Neural progenitor cell (in vitro differentiated cells): ENCODE data around the gene MYLK4. TPM values are rescaled to one million over a fixed set of nuclear protein-coding genes. Genes with fewer than 3 reads are reported as not detected.
"Not testable (repeated sequence)": the region's sequence is repeated elsewhere in the genome, so short reads cannot be mapped to it uniquely, and the experiment has no call there.

Experiments
- DNase-seq: peaks from one replicate; pipeline ENCODE4 v3.0.0-alpha.2; 2016; ENCODE audit warnings: low spot score
- H2AFZ ChIP-seq: fragments of 200-600 bp; sonication (generic); replicated peaks from 2 replicates; pipeline ENCODE4 v1.6.1; 2016; ENCODE audit warnings: antibody characterized with exemption
- H3F3A ChIP-seq: fragments of 200-600 bp; sonication (generic); 2 replicates; pipeline ENCODE4 v1.6.1; 2016; ENCODE audit warnings: antibody characterized with exemption, low read depth
- H3K27ac ChIP-seq: fragments of 200-600 bp; sonication (generic); 2 replicates; pipeline ENCODE4 v1.5.1; 2016; ENCODE audit warnings: mild to moderate bottlenecking
- H3K27me3 ChIP-seq: fragments of 200-600 bp; sonication (generic); 2 replicates; pipeline ENCODE4 v1.6.1; 2016; ENCODE audit warnings: mild to moderate bottlenecking, moderate library complexity
- H3K36me3 ChIP-seq: fragments of 200-600 bp; sonication (generic); 2 replicates; pipeline ENCODE4 v1.5.1; 2016
- H3K4me1 ChIP-seq: fragments of 200-600 bp; sonication (generic); 2 replicates; pipeline ENCODE4 v1.6.1; 2016; ENCODE audit warnings: mixed run types
- H3K4me2 ChIP-seq: fragments of 200-600 bp; sonication (generic); 2 replicates; pipeline ENCODE4 v1.6.1; 2016
- H3K4me3 ChIP-seq: fragments of 200-600 bp; sonication (generic); 2 replicates; pipeline ENCODE4 v1.5.1; 2016
- H3K79me2 ChIP-seq: fragments of 200-600 bp; sonication (generic); 2 replicates; pipeline ENCODE4 v1.6.1; 2016; ENCODE audit warnings: low read depth
- H3K9ac ChIP-seq: fragments of 200-600 bp; sonication (generic); 2 replicates; pipeline ENCODE4 v1.6.1; 2016
- H3K9me3 ChIP-seq: fragments of 200-600 bp; sonication (generic); 2 replicates; pipeline ENCODE4 v1.5.1; 2016; ENCODE audit warnings: low read depth
- H4K20me1 ChIP-seq: fragments of 200-600 bp; sonication (generic); 2 replicates; pipeline ENCODE4 v1.6.1; 2016; ENCODE audit warnings: low read depth
- H3K27ac Mint-ChIP-seq: 3 replicates; pipeline ENCODE4 v1.8.0; 2021; ENCODE audit warnings: mixed read lengths
- H3K27me3 Mint-ChIP-seq: 2 replicates; pipeline ENCODE4 v1.8.0; 2022; ENCODE audit warnings: low read depth, mild to moderate bottlenecking, inconsistent platforms, moderate library complexity, mixed read lengths; ENCODE audit not compliant: insufficient read depth
- H3K36me3 Mint-ChIP-seq: 3 replicates; pipeline ENCODE4 v1.8.0; 2021; ENCODE audit warnings: mixed read lengths
- H3K4me1 Mint-ChIP-seq: 3 replicates; pipeline ENCODE4 v1.8.0; 2021; ENCODE audit warnings: mixed read lengths
- H3K4me3 Mint-ChIP-seq: 3 replicates; pipeline ENCODE4 v1.8.0; 2021; ENCODE audit warnings: mild to moderate bottlenecking, moderate library complexity, mixed read lengths
- H3K9me3 Mint-ChIP-seq: 3 replicates; pipeline ENCODE4 v1.8.0; 2020; ENCODE audit warnings: mixed read lengths
- EZH2 ChIP-seq: fragments of 200-600 bp; sonication (generic); IDR thresholded peaks from 2 replicates; pipeline ENCODE4 v1.6.1; 2017; ENCODE audit warnings: antibody characterized with exemption, mild to moderate bottlenecking, moderate library complexity
- EZH2phosphoT487 ChIP-seq: fragments of 200-600 bp; sonication (generic); IDR thresholded peaks from 2 replicates; pipeline ENCODE4 v1.6.1; 2017; ENCODE audit warnings: antibody characterized with exemption
- total RNA-seq: library from RNA; depleted of rRNA; stranded (reverse); fragments of >200 nt; gene quantifications from 2 replicates; pipeline ENCODE4 v1.2.3, GENCODE V29; 2015; ENCODE audit warnings: low replicate concordance
- TF ChIP-seq, protein P1 (sequence below): fragments of 200-600 bp; sonication (generic); IDR thresholded peaks from 2 replicates; pipeline ENCODE4 v1.5.1; 2017; ENCODE audit warnings: antibody characterized with exemption, mild to moderate bottlenecking

The MYLK4 gene
- total RNA-seq, 1 donor from 2014 or later, result not detected

DNA sequence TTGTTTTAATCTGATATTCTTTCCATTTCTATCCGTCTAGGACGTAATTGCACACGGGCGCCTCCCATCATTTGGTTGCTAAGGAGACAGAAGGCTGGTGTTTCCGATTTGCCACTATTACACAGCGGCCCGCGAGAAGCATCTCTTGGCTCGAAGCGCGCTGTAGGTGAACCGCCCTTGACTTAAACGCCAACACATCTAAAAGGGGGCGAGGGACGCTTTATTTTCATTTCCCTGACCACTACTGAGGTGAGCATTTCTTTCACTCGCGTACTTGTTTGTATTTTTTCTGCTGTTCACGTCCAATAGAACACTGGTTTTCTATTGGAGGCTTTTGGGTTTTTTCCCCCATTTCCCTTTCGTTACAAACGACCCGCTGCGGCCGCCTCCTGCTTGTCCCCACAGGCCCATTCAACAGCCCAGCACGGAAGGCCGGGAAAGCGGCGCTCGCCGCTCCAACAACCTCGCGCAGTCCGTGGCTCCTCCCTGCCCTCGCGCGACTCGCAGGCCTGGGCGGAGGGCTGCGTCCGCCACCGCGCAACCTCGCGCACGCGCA lies 14.0 kb upstream of the MYLK4 start:
- H3K27me3 Mint-ChIP-seq, result peaks cover 4% of the 10 kb centered on the region
- H3K4me2 ChIP-seq, result peak overlapping the region; percentile 74
- H3K36me3 ChIP-seq, result no peaks in the 10 kb centered on the region
- H3K4me1 Mint-ChIP-seq, result peaks cover 29% of the 10 kb centered on the region
- no peak overlapping the region for H3K9ac ChIP-seq
- no peak for TF ChIP-seq EZH2phosphoT487
- TF ChIP-seq, protein P1, sequence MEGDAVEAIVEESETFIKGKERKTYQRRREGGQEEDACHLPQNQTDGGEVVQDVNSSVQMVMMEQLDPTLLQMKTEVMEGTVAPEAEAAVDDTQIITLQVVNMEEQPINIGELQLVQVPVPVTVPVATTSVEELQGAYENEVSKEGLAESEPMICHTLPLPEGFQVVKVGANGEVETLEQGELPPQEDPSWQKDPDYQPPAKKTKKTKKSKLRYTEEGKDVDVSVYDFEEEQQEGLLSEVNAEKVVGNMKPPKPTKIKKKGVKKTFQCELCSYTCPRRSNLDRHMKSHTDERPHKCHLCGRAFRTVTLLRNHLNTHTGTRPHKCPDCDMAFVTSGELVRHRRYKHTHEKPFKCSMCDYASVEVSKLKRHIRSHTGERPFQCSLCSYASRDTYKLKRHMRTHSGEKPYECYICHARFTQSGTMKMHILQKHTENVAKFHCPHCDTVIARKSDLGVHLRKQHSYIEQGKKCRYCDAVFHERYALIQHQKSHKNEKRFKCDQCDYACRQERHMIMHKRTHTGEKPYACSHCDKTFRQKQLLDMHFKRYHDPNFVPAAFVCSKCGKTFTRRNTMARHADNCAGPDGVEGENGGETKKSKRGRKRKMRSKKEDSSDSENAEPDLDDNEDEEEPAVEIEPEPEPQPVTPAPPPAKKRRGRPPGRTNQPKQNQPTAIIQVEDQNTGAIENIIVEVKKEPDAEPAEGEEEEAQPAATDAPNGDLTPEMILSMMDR, result no peak
- no peak for TF ChIP-seq EZH2
- peak; percentile 61 for DNase-seq
- no peaks in the 10 kb centered on the region for H3K9me3 Mint-ChIP-seq
- H3K27ac Mint-ChIP-seq, result peak overlapping the region; percentile 83
- H3K36me3 Mint-ChIP-seq, result peaks cover 4% of the 10 kb centered on the region
- peak overlapping the region; percentile 92 for H3K4me3 Mint-ChIP-seq
- peaks cover 9% of the 10 kb centered on the region for H3K27me3 ChIP-seq
- peaks cover 9% of the 10 kb centered on the region for H3F3A ChIP-seq
- peaks cover 32% of the 10 kb centered on the region for H3K4me1 ChIP-seq
- H3K9me3 ChIP-seq, result no peaks in the 10 kb centered on the region
- H3K4me3 ChIP-seq, result peak overlapping the region; percentile 56
- peaks cover 38% of the 10 kb centered on the region for H3K79me2 ChIP-seq
- peak overlapping the region; percentile 71 for H2AFZ ChIP-seq
- peaks cover 36% of the 10 kb centered on the region for H4K20me1 ChIP-seq
- H3K27ac ChIP-seq, result peak overlapping the region; percentile 19

DNA sequence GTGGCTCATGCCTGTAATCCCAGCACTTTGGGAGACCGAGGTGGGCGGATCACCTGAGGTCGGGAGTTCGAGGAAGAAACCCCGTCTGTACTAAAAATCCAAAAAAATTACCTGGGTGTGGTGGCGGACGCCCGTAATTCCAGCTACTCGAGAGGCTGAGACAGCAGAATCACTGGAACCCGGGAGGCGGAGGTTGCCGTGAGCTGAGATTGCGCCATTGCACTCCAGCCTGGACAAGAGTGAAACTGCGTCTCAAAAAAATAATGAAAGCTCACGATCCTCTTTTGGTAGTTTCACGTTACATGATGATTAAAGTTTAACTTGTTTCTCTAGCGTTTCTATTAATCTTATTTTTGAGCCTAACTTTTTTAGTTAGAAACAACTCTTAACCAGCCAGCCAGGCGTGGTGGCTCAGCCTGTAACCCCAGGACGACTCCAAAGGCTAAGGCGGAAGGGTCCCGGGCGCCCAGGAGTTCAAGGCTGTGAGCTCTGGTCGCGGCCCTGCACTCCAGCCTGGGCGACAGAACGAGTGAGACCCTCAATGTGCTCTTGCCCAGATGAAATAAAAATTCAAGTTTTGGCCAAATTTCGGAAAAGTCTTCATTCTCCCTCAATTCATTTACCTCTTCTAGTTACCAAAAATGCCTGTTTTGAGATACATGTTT lies 13.3 kb upstream of the MYLK4 start:
- no peak for DNase-seq
- Histone ChIP-seq H3K4me2 (peak overlapping the region; percentile 74), H3K79me2 (peaks cover 31% of the 10 kb centered on the region), H3K9me3 (no peaks in the 10 kb centered on the region), H2AFZ (peak overlapping the region; percentile 71), H3K4me3 (peak overlapping the region; percentile 56), H4K20me1 (peaks cover 29% of the 10 kb centered on the region), H3K9ac (no peak overlapping the region), H3F3A (peaks cover 9% of the 10 kb centered on the region), H3K27ac (no peak overlapping the region), H3K4me1 (peaks cover 25% of the 10 kb centered on the region), H3K27me3 (peaks cover 9% of the 10 kb centered on the region), H3K36me3 (no peaks in the 10 kb centered on the region)
- H3K27me3 Mint-ChIP-seq, result peaks cover 4% of the 10 kb centered on the region
- no peaks in the 10 kb centered on the region for H3K9me3 Mint-ChIP-seq
- H3K36me3 Mint-ChIP-seq, result peaks cover 4% of the 10 kb centered on the region
- TF ChIP-seq EZH2phosphoT487 (no peak), EZH2 (no peak)
- TF ChIP-seq, protein P1, result no peak
- H3K27ac Mint-ChIP-seq, result peak overlapping the region; percentile 78
- peak overlapping the region; percentile 92 for H3K4me3 Mint-ChIP-seq
- peaks cover 29% of the 10 kb centered on the region for H3K4me1 Mint-ChIP-seq

DNA sequence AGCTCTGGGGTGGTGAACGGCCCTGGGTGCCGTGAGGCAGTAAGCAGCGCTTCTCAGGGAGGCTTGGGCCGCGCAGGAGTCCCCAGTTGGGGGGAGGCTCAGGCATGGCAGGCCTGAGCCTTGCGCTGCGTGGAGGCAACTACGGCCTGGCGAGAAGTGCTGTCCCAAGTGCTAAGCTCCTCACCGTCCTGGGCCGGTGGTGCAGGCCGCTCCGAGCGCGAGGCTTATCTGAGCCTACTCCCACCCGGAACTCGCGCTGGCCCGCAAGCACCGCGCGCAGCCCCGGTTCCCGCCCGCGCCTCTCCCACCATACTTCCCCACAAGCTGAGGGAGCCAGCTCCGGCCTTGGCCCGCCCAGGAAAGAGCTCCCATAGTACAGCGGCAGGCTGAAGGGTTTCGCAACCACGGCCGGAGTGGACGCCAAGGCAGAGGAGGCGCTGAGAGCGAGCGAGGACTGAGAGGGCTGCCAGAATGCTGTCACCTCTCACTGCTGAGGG lies 12.7 kb upstream of the MYLK4 start:
- Histone ChIP-seq H3K4me3 (no peak overlapping the region), H3K9ac (no peak overlapping the region), H3F3A (peaks cover 9% of the 10 kb centered on the region), H3K4me1 (peaks cover 19% of the 10 kb centered on the region), H3K4me2 (no peak overlapping the region), H3K27me3 (peaks cover 9% of the 10 kb centered on the region), H3K9me3 (no peaks in the 10 kb centered on the region), H2AFZ (no peak overlapping the region), H3K27ac (no peak overlapping the region), H4K20me1 (peaks cover 23% of the 10 kb centered on the region), H3K36me3 (no peaks in the 10 kb centered on the region), H3K79me2 (peaks cover 25% of the 10 kb centered on the region)
- peaks cover 24% of the 10 kb centered on the region for H3K4me1 Mint-ChIP-seq
- peak overlapping the region; percentile 40 for H3K4me3 Mint-ChIP-seq
- no peak for DNase-seq
- H3K9me3 Mint-ChIP-seq, result no peaks in the 10 kb centered on the region
- peaks cover 2% of the 10 kb centered on the region for H3K36me3 Mint-ChIP-seq
- peaks cover 4% of the 10 kb centered on the region for H3K27me3 Mint-ChIP-seq
- TF ChIP-seq, protein P1, result no peak
- no peak for TF ChIP-seq EZH2
- no peak for TF ChIP-seq EZH2phosphoT487
- H3K27ac Mint-ChIP-seq, result no peak overlapping the region

DNA sequence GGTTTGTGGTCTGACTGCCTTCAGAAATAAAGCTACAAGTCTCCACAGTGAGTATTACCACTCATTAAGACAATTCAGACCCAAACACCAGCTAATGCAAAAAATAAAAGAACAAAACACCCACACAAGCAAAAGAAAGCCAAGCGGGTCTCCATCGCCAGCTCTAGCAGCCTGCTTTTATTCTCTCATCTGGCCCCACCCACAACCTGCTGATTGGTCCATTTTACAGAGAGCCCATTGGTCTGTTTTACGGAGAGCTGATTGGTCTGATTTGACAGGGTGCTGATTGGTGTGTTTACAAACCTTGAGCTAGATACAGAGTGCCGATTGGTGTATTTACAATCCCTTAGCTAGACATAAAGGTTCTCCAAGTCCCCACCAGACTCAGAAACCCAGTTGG lies 12.1 kb upstream of the MYLK4 start:
- H3K4me1 Mint-ChIP-seq, result peaks cover 19% of the 10 kb centered on the region
- not testable (repeated sequence) for H3K4me3 ChIP-seq, H3K9ac ChIP-seq, DNase-seq, H3K4me3 Mint-ChIP-seq, H3F3A ChIP-seq, H3K27me3 ChIP-seq, H3K27ac ChIP-seq, H3K27me3 Mint-ChIP-seq, H2AFZ ChIP-seq, H3K9me3 Mint-ChIP-seq, H3K27ac Mint-ChIP-seq, H3K4me2 ChIP-seq, H3K36me3 ChIP-seq, H3K36me3 Mint-ChIP-seq, H3K9me3 ChIP-seq
- Histone ChIP-seq H4K20me1 (peaks cover 18% of the 10 kb centered on the region), H3K4me1 (peaks cover 16% of the 10 kb centered on the region), H3K79me2 (peaks cover 20% of the 10 kb centered on the region)
